WTC11 (cell line): ENCODE data around the gene SAT1. TPM values are rescaled to one million over a fixed set of nuclear protein-coding genes. Genes with fewer than 3 reads are reported as not detected.
A peak's percentile ranks its signal among the peaks of the same experiment; 100 is the strongest.

ENCODE experiments used
- ATAC-seq: fragments of 200-7000 bp; cut with Tn5 transposase; 2 replicates; pipeline ENCODE4 v1.10.0; 2021; ENCODE audit warnings: mild to moderate bottlenecking, moderate library complexity
- CTCF ChIA-PET: fragments of 300-600 bp; sonication (Branson Sonifier 250); formaldehyde crosslinking; loops from one replicate; lab custom pipeline; 2021; ENCODE audit warnings: antibody characterized with exemption; lab: Charles Lee
- POLR2A ChIA-PET: fragments of 350-600 bp; sonication (Branson Sonifier 250); formaldehyde crosslinking; loops from one replicate; lab custom pipeline; 2021; ENCODE audit warnings: antibody characterized with exemption; lab: Charles Lee
- DNase-seq: peaks from one replicate; pipeline ENCODE4 v3.0.0; 2021; ENCODE audit warnings: low spot score
- H3K27ac Mint-ChIP-seq: 2 replicates; pipeline ENCODE4 v1.8.0; 2021; ENCODE audit warnings: mixed read lengths
- H3K27me3 Mint-ChIP-seq: 2 replicates; pipeline ENCODE4 v1.8.0; 2021; ENCODE audit warnings: low read depth, mild to moderate bottlenecking, moderate library complexity, mixed read lengths
- H3K36me3 Mint-ChIP-seq: 2 replicates; pipeline ENCODE4 v1.8.0; 2021; ENCODE audit warnings: mixed read lengths
- H3K4me1 Mint-ChIP-seq: 2 replicates; pipeline ENCODE4 v1.8.0; 2022; ENCODE audit warnings: mixed read lengths
- H3K4me3 Mint-ChIP-seq: 2 replicates; pipeline ENCODE4 v1.8.0; 2021; ENCODE audit warnings: mild to moderate bottlenecking, moderate library complexity, mixed read lengths
- H3K9me3 Mint-ChIP-seq: 2 replicates; pipeline ENCODE4 v1.8.0; 2021; ENCODE audit warnings: mixed read lengths
- ATF2 ChIP-seq: sonication (generic); formaldehyde crosslinking; IDR thresholded peaks from 2 replicates; pipeline ENCODE4 v1.8.1; 2022; ENCODE audit warnings: low read depth, missing genetic modification reagents, borderline replicate concordance
- ATF3 ChIP-seq: sonication (generic); formaldehyde crosslinking; conservative IDR thresholded peaks from 2 replicates; pipeline ENCODE4 v1.8.1; 2022; ENCODE audit warnings: mild to moderate bottlenecking, missing genetic modification reagents
- ATF6 ChIP-seq: sonication (generic); formaldehyde crosslinking; IDR thresholded peaks from 2 replicates; pipeline ENCODE4 v1.8.1; 2023; ENCODE audit warnings: mild to moderate bottlenecking, missing genetic modification reagents
- E2F1 ChIP-seq: sonication (generic); formaldehyde crosslinking; IDR thresholded peaks from 2 replicates; pipeline ENCODE4 v1.8.0; 2022; ENCODE audit warnings: mild to moderate bottlenecking, missing genetic modification reagents
- FOXK1 ChIP-seq: sonication (generic); formaldehyde crosslinking; IDR thresholded peaks from 2 replicates; pipeline ENCODE4 v1.8.0; 2022; ENCODE audit warnings: mild to moderate bottlenecking, moderate library complexity, missing genetic modification reagents
- IRF1 ChIP-seq: sonication (generic); formaldehyde crosslinking; IDR thresholded peaks from 2 replicates; pipeline ENCODE4 v1.8.0; 2023; ENCODE audit warnings: missing genetic modification reagents
- JAZF1 ChIP-seq: fragments of 250-450 bp; sonication (Bioruptor Pico); IDR thresholded peaks from 2 replicates; pipeline ENCODE4 v1.9.0; 2021; ENCODE audit warnings: moderate library complexity, mild to moderate bottlenecking, inconsistent platforms
- KAT7 ChIP-seq: sonication (generic); formaldehyde crosslinking; IDR thresholded peaks from 2 replicates; pipeline ENCODE4 v1.8.1; 2023; ENCODE audit warnings: missing genetic modification reagents, mild to moderate bottlenecking, borderline replicate concordance
- NFATC4 ChIP-seq: fragments of 250-450 bp; sonication (Bioruptor Pico); IDR thresholded peaks from 2 replicates; pipeline ENCODE4 v1.9.0; 2021; ENCODE audit warnings: mild to moderate bottlenecking
- NFE2L1 ChIP-seq: sonication (generic); formaldehyde crosslinking; IDR thresholded peaks from 2 replicates; pipeline ENCODE4 v1.8.1; 2023; ENCODE audit warnings: missing genetic modification reagents
- PRRX2 ChIP-seq: fragments of 250-450 bp; sonication (Bioruptor Pico); IDR thresholded peaks from 2 replicates; pipeline ENCODE4 v1.8.0; 2021; ENCODE audit warnings: mild to moderate bottlenecking
- RORB ChIP-seq: fragments of 250-450 bp; sonication (Bioruptor Pico); IDR thresholded peaks from 2 replicates; pipeline ENCODE4 v1.9.0; 2021; ENCODE audit warnings: mild to moderate bottlenecking
- SOX15 ChIP-seq: fragments of 250-450 bp; sonication (Bioruptor Pico); IDR thresholded peaks from 2 replicates; pipeline ENCODE4 v1.9.0; 2021; ENCODE audit warnings: mild to moderate bottlenecking
- SP1 ChIP-seq: sonication (generic); formaldehyde crosslinking; conservative IDR thresholded peaks from 2 replicates; pipeline ENCODE4 v1.8.1; 2022; ENCODE audit warnings: missing genetic modification reagents
- TEAD4 ChIP-seq: sonication (generic); formaldehyde crosslinking; IDR thresholded peaks from 2 replicates; pipeline ENCODE4 v1.8.0; 2022; ENCODE audit warnings: mild to moderate bottlenecking, missing genetic modification reagents
- ZBTB21 ChIP-seq: sonication (generic); formaldehyde crosslinking; IDR thresholded peaks from 2 replicates; pipeline ENCODE4 v1.8.1; 2023; ENCODE audit warnings: mild to moderate bottlenecking, missing genetic modification reagents, borderline replicate concordance
- ZNF121 ChIP-seq: sonication (generic); formaldehyde crosslinking; IDR thresholded peaks from 2 replicates; pipeline ENCODE4 v1.8.0; 2023; ENCODE audit warnings: missing genetic modification reagents
- ZNF138 ChIP-seq: sonication (generic); formaldehyde crosslinking; conservative IDR thresholded peaks from 2 replicates; pipeline ENCODE4 v1.8.1; 2022; ENCODE audit warnings: mild to moderate bottlenecking, moderate library complexity, missing genetic modification reagents
- ZNF219 ChIP-seq: sonication (generic); formaldehyde crosslinking; IDR thresholded peaks from 2 replicates; pipeline ENCODE4 v1.8.0; 2023; ENCODE audit warnings: missing genetic modification reagents, mild to moderate bottlenecking, borderline replicate concordance
- ZNF263 ChIP-seq: sonication (generic); formaldehyde crosslinking; IDR thresholded peaks from 2 replicates; pipeline ENCODE4 v1.8.1; 2022; ENCODE audit warnings: low read depth, mild to moderate bottlenecking, moderate library complexity, missing genetic modification reagents
- ZNF317 ChIP-seq: sonication (generic); formaldehyde crosslinking; IDR thresholded peaks from 2 replicates; pipeline ENCODE4 v1.8.1; 2023; ENCODE audit warnings: low read depth, mild to moderate bottlenecking, moderate library complexity, missing genetic modification reagents, borderline replicate concordance
- ZNF396 ChIP-seq: fragments of 250-450 bp; sonication (Bioruptor Pico); IDR thresholded peaks from 2 replicates; pipeline ENCODE4 v1.8.0; 2021; ENCODE audit warnings: mild to moderate bottlenecking, moderate library complexity, borderline replicate concordance
- total RNA-seq: library from RNA; stranded (reverse); gene quantifications from 3 replicates; pipeline ENCODE4 v1.2.3, GENCODE V29; 2021
- TF ChIP-seq, protein P1 (sequence below): fragments of 250-450 bp; sonication (Bioruptor Pico); IDR thresholded peaks from 2 replicates; pipeline ENCODE4 v2.1.2; 2022; ENCODE audit warnings: mild to moderate bottlenecking, moderate library complexity
- TF ChIP-seq, protein P2 (sequence below): fragments of 250-450 bp; sonication (Bioruptor Pico); IDR thresholded peaks from 2 replicates; pipeline ENCODE4 v1.9.0; 2021; ENCODE audit warnings: moderate library complexity, mild to moderate bottlenecking, inconsistent platforms, borderline replicate concordance

The SAT1 gene
- total RNA-seq, 1 experiment from 2014 or later, result 70.7 TPM

DNA sequence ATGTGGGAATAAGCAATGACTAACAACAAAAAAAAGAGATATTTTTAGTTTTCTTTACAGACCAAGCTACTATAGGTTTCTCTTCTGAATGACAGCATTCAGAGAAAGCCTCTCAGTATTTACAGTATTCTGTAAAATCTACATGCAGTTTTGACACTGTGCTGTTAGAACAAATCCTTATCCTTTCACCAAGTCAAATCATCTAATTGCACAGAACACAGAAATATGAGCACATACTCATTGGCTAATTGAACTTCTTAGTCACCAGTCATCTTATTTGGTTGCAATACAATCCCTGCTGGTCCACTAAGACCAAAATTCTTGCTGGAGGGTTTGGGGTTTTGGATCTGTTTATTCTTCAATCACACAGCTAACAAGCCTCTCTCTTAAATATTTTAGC lies 45.6 kb upstream of the SAT1 start:
- no peaks in the 10 kb centered on the region for H3K27me3 Mint-ChIP-seq
- ChIA-PET POLR2A (no interaction called here), CTCF (no interaction called here)
- ATAC-seq (no peak), DNase-seq (no peak)
- peaks cover 9% of the 10 kb centered on the region for H3K4me1 Mint-ChIP-seq
- peaks cover 6% of the 10 kb centered on the region; the same call in 1 of the 2 replicates for H3K36me3 Mint-ChIP-seq
- H3K4me3 Mint-ChIP-seq, result no peak overlapping the region
- no peak for TF ChIP-seq SOX15 (CRISPR knock-in tag)
- TF ChIP-seq KAT7 (CRISPR knock-in tag), result no peak
- TF ChIP-seq PRRX2, result no peak
- TF ChIP-seq ZNF219 (CRISPR knock-in tag), result no peak
- H3K27ac Mint-ChIP-seq, result no peak overlapping the region
- H3K9me3 Mint-ChIP-seq, result no peaks in the 10 kb centered on the region

DNA sequence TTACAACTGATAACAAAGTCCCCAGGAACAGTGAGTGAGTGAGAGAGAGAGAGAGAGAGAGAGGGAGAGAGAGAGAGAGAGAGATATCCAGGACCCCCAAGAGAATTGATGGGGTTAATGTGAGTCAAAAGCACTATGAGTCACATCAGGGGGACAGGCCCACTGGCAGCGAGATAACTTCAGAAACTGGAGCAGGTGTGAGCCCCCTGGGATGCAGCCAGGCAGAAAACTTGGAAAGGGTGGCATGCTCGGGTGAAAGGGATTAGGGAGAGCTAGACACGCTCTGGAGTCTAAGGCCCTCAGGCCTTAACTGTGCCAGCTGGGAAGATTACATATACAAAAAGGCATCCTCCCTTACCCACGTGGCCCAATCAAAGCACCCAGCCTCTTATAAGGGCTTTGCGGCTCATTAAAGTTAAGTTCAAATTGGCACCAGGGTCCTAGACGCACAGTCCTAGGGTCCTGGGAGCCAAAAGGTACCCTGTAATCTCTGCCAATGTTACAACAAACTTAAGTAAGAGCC lies 40.7 kb upstream of the SAT1 start:
- Mint-ChIP-seq H3K27ac (no peak overlapping the region), H3K4me3 (peak overlapping the region; percentile 87), H3K27me3 (no peaks in the 10 kb centered on the region), H3K9me3 (no peaks in the 10 kb centered on the region), H3K36me3 (no peaks in the 10 kb centered on the region), H3K4me1 (peaks cover 5% of the 10 kb centered on the region; the same call in 1 of the 2 replicates)
- no peak for TF ChIP-seq ATF2
- TF ChIP-seq FOXK1, result no peak
- no peak for TF ChIP-seq TEAD4 (CRISPR knock-in tag)
- no peak for TF ChIP-seq ZNF263 (CRISPR knock-in tag)
- TF ChIP-seq ZNF317 (CRISPR knock-in tag), result no peak
- TF ChIP-seq ZNF396 (CRISPR knock-in tag), result no peak
- no peak for TF ChIP-seq RORB (CRISPR knock-in tag)
- TF ChIP-seq, protein P1, sequence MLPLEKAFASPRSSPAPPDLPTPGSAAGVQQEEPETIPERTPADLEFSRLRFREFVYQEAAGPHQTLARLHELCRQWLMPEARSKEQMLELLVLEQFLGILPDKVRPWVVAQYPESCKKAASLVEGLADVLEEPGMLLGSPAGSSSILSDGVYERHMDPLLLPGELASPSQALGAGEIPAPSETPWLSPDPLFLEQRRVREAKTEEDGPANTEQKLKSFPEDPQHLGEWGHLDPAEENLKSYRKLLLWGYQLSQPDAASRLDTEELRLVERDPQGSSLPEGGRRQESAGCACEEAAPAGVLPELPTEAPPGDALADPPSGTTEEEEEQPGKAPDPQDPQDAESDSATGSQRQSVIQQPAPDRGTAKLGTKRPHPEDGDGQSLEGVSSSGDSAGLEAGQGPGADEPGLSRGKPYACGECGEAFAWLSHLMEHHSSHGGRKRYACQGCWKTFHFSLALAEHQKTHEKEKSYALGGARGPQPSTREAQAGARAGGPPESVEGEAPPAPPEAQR, result no peak
- TF ChIP-seq JAZF1 (CRISPR knock-in tag), result no peak
- TF ChIP-seq SOX15 (CRISPR knock-in tag), result no peak
- TF ChIP-seq IRF1 (CRISPR knock-in tag), result no peak
- ChIA-PET CTCF (no interaction called here), POLR2A (no interaction called here)
- ATAC-seq (peak; percentile 16), DNase-seq (peak; percentile 8)

DNA sequence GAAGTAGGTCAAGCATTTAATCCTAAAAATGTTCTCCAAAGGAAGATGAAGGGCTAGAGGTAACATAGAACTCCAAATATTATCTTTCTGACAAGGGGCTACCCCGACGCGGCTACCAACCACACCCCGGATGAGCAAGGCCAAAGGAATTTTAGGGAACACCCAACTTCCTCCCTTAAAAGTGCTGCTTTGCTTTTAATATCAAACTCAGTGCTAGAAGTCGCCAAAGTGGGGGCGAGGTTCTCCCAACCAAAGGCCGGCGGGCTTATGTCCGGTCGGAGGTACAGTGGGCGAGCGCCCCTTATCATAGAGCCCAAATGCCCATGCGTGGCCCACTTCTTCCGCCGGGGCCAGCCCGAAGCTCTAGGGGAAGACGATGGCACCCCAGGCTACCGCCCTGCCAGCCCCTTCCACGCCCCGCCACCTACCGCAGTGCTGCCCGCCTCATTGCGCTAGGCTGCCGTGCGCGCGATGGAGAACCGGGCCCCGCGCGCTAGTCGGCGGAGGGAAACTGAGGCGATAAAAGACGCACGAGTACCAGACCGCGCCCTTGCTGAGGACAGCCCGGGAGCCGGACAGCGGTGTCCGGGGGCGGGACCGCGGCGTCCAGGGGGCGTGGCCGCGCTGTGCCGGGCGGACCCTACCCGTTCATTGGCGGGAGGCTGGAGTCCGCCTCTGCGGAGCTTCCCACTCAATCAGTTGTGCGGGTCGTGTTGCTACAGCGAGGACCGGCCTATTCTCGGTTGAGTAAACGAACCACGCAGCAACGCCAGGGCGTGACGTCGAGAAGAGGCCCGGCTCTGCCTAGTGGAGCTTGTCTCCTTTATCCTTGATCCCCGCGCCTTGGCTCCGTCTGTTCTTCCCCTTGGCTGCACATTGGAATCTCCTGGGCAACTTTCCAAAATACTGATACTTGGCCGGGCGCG lies 40.0 kb upstream of the SAT1 start, which contains the start of gene ACOT9:
Gene ACOT9, minus strand, starts transcription at position 580 of the 926 bp plus-strand sequence. Its CDS starts 132 bp downstream, at position 448.
- ChIA-PET POLR2A (interaction anchor here (1.0 to 1.1 kb wide), 3 partner anchors 10 to 159 kb away, joined by 4 read pairs; partner anchors contain the start of gene SAT1), CTCF (interaction anchor here (1.1 kb wide), 1 partner anchor 40 kb away, joined by 5 read pairs; the partner anchor contains the start of gene SAT1)
- H3K4me1 Mint-ChIP-seq, result peaks cover 5% of the 10 kb centered on the region; the same call in 1 of the 2 replicates
- no peaks in the 10 kb centered on the region for H3K9me3 Mint-ChIP-seq
- DNase-seq (peak; percentile 77), ATAC-seq (peak; percentile 98)
- H3K27me3 Mint-ChIP-seq, result no peaks in the 10 kb centered on the region
- peak within 1 kb of the TSS; percentile 87 for H3K4me3 Mint-ChIP-seq
- peak within 1 kb of the TSS; percentile 94 for H3K27ac Mint-ChIP-seq
- H3K36me3 Mint-ChIP-seq, result no peaks in the 10 kb centered on the region
- TF ChIP-seq ZNF121 (CRISPR knock-in tag), result no peak
- TF ChIP-seq, protein P2, sequence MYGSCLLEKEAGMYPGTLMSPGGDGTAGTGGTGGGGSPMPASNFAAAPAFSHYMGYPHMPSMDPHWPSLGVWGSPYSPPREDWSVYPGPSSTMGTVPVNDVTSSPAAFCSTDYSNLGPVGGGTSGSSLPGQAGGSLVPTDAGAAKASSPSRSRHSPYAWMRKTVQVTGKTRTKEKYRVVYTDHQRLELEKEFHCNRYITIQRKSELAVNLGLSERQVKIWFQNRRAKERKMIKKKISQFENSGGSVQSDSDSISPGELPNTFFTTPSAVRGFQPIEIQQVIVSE (CRISPR knock-in tag), result no peak
- TF ChIP-seq ZBTB21, result peak; percentile 54; the same call in 1 of the 2 replicates
- no peak for TF ChIP-seq NFE2L1 (CRISPR knock-in tag)
- no peak for TF ChIP-seq NFATC4 (CRISPR knock-in tag)
- TF ChIP-seq ATF3, result no peak
- TF ChIP-seq ZNF138 (CRISPR knock-in tag), result no peak
- 0 out of 2 replicates have a peak, but pooled peaks have one; percentile 42 for TF ChIP-seq E2F1
- peak; percentile 73 for TF ChIP-seq SP1 (CRISPR knock-in tag)
- TF ChIP-seq ATF6, result no peak
